HG03135 (cell line): ENCODE measurements around the gene PIEZO1.
"Not testable (repeated sequence)": the region's sequence is repeated elsewhere in the genome, so short reads cannot be mapped to it uniquely, and the experiment has no call there.

Experiments
- ATAC-seq: cut with Tn5 transposase; IDR thresholded peaks from one replicate; pipeline ENCODE4 v1.9.1; 2021; ENCODE audit warnings: mild to moderate bottlenecking, moderate library complexity; ENCODE audit not compliant: unreplicated experiment

Gene PIEZO1

DNA sequence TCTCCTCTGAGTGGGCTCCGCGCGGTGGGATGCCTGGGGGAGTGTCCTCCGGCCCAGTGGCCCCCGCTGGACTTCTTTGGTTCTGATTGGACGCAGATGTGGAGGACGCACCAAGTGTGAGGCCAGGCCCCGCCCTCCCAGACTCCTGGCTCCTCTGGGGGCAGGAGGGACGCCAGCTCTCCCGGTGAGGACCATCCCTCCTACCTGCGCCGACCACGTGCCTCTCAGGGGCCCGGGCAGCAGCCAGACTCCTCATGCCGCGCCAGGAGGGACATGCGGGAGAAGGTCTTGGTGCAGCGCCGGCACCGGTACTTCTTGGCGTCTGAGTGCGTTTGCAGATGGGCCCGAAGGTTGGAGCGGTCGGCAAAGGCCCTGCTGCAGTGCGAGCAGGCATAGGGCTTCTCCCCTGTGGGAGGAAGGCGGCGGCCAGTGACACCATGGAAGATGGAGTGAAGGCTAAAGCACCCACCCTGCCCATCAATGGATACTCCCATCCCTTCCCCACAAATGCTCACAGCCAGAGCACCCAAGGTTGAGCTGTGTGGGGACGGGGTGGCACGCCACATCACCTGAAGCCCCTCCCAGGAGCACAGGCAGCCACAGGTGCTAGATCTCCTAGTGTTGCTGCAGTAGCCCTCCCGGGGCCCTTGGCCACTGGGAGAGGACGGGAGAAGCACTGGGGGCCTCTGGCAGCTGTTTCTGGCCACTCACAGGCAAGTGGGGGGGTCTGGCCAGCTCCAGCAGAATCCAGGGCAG is 106.6 kb downstream of the PIEZO1 start:
- no peak for ATAC-seq

DNA sequence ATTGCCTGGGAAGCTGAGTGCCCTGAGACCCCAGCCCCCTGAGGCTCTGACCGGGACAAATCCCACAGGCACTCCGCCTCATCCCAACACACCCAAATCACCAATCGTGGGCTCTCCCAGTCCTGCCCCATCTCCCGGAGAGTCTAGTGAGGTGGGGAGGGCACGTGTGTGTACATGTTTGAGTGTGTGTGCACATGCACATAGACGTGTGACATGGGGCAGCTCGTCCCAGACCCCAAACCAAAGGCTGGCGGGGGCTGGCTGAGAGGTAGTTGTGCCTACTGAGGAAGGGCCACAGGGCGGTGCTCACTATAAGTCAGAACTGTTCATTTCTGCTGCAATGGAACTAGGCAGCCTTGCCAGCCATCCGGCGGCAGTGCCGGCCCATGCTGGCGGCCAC is 107.3 kb downstream of the PIEZO1 start:
- no peak for ATAC-seq

DNA sequence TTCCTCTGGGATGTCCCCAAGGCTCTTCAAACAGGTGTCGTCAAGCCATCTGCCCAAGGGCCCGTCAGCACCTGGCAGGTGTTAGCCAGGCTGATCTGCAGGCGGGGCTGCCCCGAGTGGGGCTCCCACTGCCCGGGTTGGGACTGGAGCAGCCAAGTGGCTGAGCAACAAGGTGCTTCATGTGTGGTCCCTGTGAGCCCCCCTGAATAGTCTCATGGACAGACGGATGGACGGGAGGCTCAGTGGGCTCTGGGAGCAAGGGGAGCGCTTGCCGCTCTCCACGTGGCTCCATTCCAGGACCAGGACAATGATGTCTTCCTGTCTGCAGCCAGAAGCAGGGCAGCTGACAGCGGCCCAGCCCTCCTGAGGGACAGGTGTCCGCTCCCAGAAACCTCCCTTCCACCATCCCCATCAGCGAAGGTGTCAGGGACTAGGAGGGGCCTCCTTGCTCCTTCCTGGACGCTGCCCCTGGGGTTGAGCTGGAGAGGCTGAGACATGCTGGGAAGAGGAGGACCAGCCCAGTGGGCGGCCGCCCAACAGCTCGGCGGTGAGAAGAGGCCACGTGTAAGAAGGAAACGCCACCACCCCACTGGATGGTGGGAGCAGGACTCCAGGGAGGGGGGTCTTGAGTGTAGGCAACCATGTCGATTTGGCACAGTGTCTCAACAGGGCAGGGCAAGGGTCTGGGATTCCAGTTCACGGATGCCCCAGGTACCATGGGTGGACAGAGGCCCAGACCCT is 108.3 kb downstream of the PIEZO1 start:
- ATAC-seq, result no peak

DNA sequence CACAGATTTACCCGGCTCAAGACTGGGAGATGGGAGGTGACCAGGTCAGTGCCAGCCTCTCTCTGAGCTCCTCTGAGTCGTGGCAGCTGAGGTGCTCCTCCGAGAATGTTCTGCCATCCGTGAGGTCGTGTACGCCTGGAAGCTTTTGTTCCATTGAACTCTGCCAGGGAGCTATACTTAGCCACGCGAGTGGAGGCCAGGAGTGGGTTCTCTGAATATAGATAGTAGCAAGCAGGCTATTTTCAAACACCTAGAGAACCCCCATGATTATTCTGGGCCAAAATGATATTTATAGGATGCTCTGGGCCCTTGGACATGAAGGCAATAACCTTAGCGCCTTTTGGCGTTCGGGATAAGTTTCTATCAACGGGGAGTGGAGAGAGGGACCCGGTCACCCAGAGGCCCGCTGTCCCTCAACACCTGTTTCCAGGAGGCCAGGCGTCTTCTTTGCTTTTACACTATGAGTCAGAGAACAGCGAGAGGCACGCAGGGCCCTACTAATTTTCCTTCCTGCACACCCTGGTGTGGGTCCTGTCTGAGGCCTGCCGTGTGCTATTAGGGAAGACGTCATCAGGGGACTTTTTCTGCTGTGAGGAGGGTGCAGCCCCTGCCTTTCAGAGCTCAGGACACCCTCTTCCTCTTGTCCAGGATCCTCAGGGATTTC is 111.2 kb downstream of the PIEZO1 start:
- no peak for ATAC-seq

DNA sequence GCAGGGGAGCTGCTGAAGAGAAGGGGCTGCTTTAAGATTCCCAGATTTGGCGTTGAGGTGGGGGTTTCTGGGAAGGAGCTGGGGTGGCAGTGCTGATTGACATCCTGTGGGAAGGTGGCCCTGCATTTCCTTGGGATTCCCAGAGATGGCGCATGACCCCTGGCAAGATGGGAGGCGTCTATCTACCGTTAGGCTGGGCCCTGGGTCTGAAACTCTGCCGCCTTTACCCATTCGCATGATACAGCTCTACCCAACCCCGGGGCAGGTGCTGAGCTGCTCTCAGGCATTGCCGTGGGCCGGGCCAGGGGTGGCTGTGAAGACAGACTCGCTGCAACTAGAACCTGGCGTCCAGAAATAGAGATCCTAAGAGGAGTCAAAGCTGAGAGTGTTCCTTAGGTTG is 112.2 kb downstream of the PIEZO1 start:
- ATAC-seq, result no peak

DNA sequence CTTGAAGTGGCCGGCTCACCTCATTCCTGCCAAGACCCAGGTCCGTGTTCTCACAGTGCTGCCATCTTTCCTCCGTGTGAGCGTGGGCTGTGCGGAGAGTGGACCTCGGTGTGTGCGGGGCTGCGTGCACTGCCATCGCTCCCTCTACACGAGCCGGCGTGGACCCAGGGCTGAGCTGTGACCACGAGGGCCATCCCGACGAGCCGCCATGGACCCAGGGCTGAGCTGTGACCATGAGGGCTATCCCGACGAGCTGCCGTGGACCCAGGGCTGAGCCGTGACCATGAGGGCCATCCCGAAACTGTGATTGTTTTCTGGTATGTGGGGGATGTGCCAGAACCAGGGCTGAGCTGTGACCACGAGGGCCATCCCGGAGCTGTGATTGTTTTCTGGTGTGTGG is 113.2 kb downstream of the PIEZO1 start:
- no peak for ATAC-seq

DNA sequence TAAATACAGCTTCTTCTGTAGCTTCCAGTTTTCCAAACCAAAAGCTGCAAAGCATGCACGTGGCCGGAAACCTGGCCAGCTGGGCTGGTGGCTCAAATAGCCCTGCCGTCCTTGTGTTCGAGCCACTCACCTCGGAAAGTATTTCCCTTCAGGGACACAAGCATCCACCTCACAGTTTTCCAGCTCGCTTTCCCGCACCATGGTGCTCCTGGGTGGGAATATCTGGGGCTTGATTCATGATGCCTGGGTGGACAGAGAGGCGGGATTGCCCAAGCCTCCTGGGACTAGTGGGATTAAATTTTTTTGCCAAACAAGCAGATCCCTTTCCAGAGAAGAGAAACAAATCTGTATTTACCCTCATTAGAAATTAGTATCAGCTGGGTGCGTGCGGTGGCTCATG is 115.0 kb downstream of the PIEZO1 start:
- no peak for ATAC-seq

DNA sequence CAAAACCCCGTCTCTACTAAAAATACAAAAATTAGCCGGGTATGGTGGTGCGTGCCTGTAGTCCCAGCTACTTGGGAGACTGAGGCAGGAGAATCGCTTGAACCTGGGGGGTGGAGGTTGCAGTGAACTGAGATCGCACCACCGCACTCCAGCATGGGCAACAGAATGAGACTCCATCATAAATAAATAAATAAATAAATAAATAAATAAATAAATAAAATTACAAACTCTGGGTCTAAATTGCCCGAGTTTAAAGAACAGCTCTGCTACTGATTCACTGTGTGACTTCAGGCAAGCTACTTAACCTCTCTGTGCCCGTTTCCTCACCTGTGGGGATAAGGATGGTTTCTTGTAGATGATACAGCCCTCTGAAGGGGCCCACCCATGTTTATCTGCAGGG is 115.5 kb downstream of the PIEZO1 start:
- not testable (repeated sequence) for ATAC-seq

DNA sequence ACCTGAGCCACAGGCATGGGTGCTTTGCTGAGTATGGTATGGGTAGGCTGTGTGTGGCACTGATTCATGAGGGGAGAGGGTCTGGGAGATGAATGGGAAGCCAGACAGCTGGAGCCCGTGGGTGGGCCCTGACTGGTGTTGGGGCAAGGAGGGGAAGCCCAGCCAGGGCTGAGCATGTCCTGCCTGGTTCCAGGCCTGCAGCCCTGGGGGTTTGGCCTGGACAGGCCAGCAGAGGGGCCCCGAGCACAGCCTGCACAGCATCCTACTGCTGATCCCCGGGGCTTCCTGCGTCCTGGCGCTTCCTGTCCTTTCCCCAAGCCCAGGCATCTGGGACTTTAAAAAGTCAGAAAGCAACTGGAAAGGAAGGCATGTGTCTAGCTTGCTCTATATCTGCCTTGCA is 117.6 kb downstream of the PIEZO1 start:
- ATAC-seq, result no peak

DNA sequence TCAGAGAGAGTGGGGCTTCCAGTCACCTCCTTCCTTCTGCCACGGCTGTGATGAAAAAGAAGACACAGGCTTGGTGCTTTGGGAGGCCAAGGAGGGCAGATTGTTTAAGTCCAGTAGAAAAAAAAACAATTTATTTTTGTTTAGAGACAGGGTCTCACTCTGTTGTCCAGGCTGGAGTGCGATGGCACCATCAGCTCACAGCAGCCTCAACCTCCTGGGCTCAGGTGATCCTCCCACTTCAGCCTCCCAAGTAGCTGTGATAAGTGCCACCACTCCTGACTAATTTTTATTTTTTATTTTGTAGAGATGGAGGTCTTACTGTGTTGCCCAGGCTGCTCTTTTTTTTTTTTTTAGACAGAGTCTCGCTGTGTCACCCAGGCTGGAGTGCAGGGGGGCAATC is 119.5 kb downstream of the PIEZO1 start:
- no peak for ATAC-seq
